NB4 (cell line): ENCODE data around the gene LDLRAD2.

Experiments used
- MAX ChIP-seq: IDR thresholded peaks from 2 replicates; pipeline ENCODE4 v1.6.1; 2011; ENCODE audit warnings: low read depth, low read length
- POLR2A ChIP-seq: IDR thresholded peaks from 2 replicates; pipeline ENCODE4 v1.6.1; 2011; ENCODE audit warnings: mild to moderate bottlenecking; ENCODE audit not compliant: insufficient read length; ENCODE audit errors: extremely low read depth
- TF ChIP-seq, protein P1 (sequence below): IDR thresholded peaks from one replicate; pipeline ENCODE4 v1.5.1; 2012; ENCODE audit warnings: low read depth, low read length

DNA sequence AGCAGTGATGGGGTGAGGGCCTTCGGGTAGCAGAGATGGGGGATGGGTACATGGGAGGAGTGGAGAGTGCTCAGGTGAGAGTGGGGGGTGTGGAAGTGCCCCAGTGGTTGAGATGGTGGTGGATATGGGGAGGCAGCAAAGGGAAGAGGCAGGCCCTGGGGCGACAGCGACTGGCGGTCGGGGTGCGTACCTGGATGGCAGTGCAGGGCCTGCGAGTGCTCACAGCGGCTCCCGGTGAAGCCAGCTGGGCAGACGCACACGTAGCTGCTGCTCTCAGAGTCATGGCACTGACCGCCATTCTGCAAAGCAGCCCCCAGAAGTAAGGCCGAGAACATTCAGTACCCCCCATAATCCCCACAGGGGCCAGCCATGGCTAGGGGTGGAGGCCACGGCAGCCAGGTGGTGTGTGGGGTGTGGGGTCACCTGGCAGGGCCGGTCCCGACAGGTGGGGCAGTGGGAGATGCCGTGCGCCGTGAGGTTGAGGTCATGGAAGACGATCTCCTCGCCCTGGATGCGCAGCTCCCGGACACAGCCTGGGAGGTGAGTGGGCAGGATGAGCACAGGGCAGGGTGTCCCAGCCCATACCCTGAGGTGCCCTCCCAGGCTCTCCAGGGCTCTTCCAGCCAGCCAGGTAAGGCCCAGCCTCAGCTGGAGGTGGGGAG is 18.9 kb downstream of the LDLRAD2 start:
- TF ChIP-seq, protein P1, sequence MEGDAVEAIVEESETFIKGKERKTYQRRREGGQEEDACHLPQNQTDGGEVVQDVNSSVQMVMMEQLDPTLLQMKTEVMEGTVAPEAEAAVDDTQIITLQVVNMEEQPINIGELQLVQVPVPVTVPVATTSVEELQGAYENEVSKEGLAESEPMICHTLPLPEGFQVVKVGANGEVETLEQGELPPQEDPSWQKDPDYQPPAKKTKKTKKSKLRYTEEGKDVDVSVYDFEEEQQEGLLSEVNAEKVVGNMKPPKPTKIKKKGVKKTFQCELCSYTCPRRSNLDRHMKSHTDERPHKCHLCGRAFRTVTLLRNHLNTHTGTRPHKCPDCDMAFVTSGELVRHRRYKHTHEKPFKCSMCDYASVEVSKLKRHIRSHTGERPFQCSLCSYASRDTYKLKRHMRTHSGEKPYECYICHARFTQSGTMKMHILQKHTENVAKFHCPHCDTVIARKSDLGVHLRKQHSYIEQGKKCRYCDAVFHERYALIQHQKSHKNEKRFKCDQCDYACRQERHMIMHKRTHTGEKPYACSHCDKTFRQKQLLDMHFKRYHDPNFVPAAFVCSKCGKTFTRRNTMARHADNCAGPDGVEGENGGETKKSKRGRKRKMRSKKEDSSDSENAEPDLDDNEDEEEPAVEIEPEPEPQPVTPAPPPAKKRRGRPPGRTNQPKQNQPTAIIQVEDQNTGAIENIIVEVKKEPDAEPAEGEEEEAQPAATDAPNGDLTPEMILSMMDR, result no peak
- TF ChIP-seq POLR2A (no peak), MAX (no peak)
